ENCODE measurements around the gene ANP32B. TPM values are rescaled to one million over a fixed set of nuclear protein-coding genes. Genes with fewer than 3 reads are reported as not detected.

Gene ANP32B
- total RNA-seq, 1 donor from 2014 or later, result 103 TPM

- DNase-seq (ENCODE audit: low spot score), result no peak
Measured at GRCh38 chr9:98021306-98022040, 38.3 kb downstream of the ANP32B start.

- DNase-seq (ENCODE audit: low spot score), result no peak
Measured at GRCh38 chr9:98022447-98022846, 39.3 kb downstream of the ANP32B start.

- no peak for DNase-seq (ENCODE audit: low spot score)
Measured at GRCh38 chr9:98024702-98025101, 41.6 kb downstream of the ANP32B start.

- no peak for DNase-seq (ENCODE audit: low spot score)
Measured at GRCh38 chr9:98031169-98031568, 48.0 kb downstream of the ANP32B start.

- no peak for DNase-seq (ENCODE audit: low spot score)
Measured at GRCh38 chr9:98031935-98032334, 48.8 kb downstream of the ANP32B start.

GRCh38 chr9:98034593-98035546 lies 51.7 kb downstream of the ANP32B start:
- DNase-seq (ENCODE audit: low spot score), result no peak

- no peak for DNase-seq (ENCODE audit: low spot score)
Measured at GRCh38 chr9:98037357-98037756, 54.2 kb downstream of the ANP32B start.

- no peak for DNase-seq (ENCODE audit: low spot score)
Measured at GRCh38 chr9:98038958-98039357, 55.8 kb downstream of the ANP32B start.

GRCh38 chr9:98039607-98040017 lies 56.5 kb downstream of the ANP32B start:
- no peak for DNase-seq (ENCODE audit: low spot score)

- DNase-seq (ENCODE audit: low spot score), result no peak
Measured at GRCh38 chr9:98040212-98040611, 57.1 kb downstream of the ANP32B start.

- DNase-seq (ENCODE audit: low spot score), result no peak
Measured at GRCh38 chr9:98043915-98044314, 60.8 kb downstream of the ANP32B start.

- DNase-seq (ENCODE audit: low spot score), result no peak
Measured at GRCh38 chr9:98045234-98046179, 62.4 kb downstream of the ANP32B start.

- DNase-seq (ENCODE audit: low spot score), result no peak
Measured at GRCh38 chr9:98046180-98046543, 63.0 kb downstream of the ANP32B start.

GRCh38 chr9:98047002-98047401 lies 63.9 kb downstream of the ANP32B start:
- DNase-seq (ENCODE audit: low spot score), result no peak

GRCh38 chr9:98049288-98050072 lies 66.3 kb downstream of the ANP32B start:
- no peak for DNase-seq (ENCODE audit: low spot score)

- no peak for DNase-seq (ENCODE audit: low spot score)
Measured at GRCh38 chr9:98050351-98050750, 67.2 kb downstream of the ANP32B start.

GRCh38 chr9:98054376-98054951 lies 71.3 kb downstream of the ANP32B start:
- no peak for DNase-seq (ENCODE audit: low spot score)

GRCh38 chr9:98056269-98057137 lies 73.4 kb downstream of the ANP32B start, which contains the start of gene NANS:
NANS (plus strand) TSS chr9:98056732; CDS start chr9:98056809, 77 bp downstream.
- peak; percentile 99 for DNase-seq (ENCODE audit: low spot score)

Data from mesenteric fat pad (tissue), 1 donor.